Measurements from ENCODE around the gene MMP24OS.

MMP24OS gene

GRCh38 chr20:35305682-35306556 is 28.0 kb upstream of the MMP24OS start:
- no peak for DNase-seq

GRCh38 chr20:35304956-35305355 is 27.0 kb upstream of the MMP24OS start:
- DNase-seq = no peak

- DNase-seq = no peak
Measured at GRCh38 chr20:35303735-35304491, 26.0 kb upstream of the MMP24OS start.

GRCh38 chr20:35303382-35303734 is 25.4 kb upstream of the MMP24OS start:
- DNase-seq = no peak

GRCh38 chr20:35302421-35303335 is 24.8 kb upstream of the MMP24OS start:
- DNase-seq = no peak

- DNase-seq = no peak
Measured at GRCh38 chr20:35301426-35301825, 23.5 kb upstream of the MMP24OS start.

GRCh38 chr20:35300469-35301262 is 22.7 kb upstream of the MMP24OS start:
- DNase-seq = no peak

GRCh38 chr20:35299780-35300179 is 21.9 kb upstream of the MMP24OS start:
- DNase-seq = no peak

GRCh38 chr20:35298264-35298663 is 20.3 kb upstream of the MMP24OS start:
- no peak for DNase-seq

GRCh38 chr20:35297740-35298139 is 19.8 kb upstream of the MMP24OS start:
- no peak for DNase-seq

- DNase-seq = no peak
Measured at GRCh38 chr20:35297155-35297554, 19.2 kb upstream of the MMP24OS start.

- DNase-seq = no peak
Measured at GRCh38 chr20:35296101-35296554, 18.2 kb upstream of the MMP24OS start.

- no peak for DNase-seq
Measured at GRCh38 chr20:35295674-35296073, 17.8 kb upstream of the MMP24OS start.

- no peak for DNase-seq
Measured at GRCh38 chr20:35295058-35295457, 17.1 kb upstream of the MMP24OS start.

GRCh38 chr20:35294293-35294685 is 16.4 kb upstream of the MMP24OS start:
- DNase-seq = no peak

GRCh38 chr20:35293303-35294292 is 15.7 kb upstream of the MMP24OS start:
- no peak for DNase-seq

- DNase-seq = no peak
Measured at GRCh38 chr20:35292504-35293285, 14.8 kb upstream of the MMP24OS start.

GRCh38 chr20:35291654-35292503 is 14.0 kb upstream of the MMP24OS start, which contains the start of gene FAM83C:
Gene FAM83C (minus strand): TSS chr20:35292425. CDS start chr20:35292304, 121 bp downstream.
- DNase-seq = no peak

GRCh38 chr20:35290887-35291417 is 13.0 kb upstream of the MMP24OS start:
- DNase-seq = no peak
